T-helper 1 cell treated with Interleukin-12 subunit alpha and Interleukin-12 subunit beta and Interleukin-4 antibody, amounts not matched to agents 30 ng/mL and 1 ng/mL, for 36 hours (primary cell): ENCODE measurements around the gene GULP1. TPM values are rescaled to one million over a fixed set of nuclear protein-coding genes. Genes with fewer than 3 reads are reported as not detected.

ENCODE experiments used
- intact Hi-C: fragments of 100-400 bp; cut with micrococcal nuclease; formaldehyde crosslinking; loops from one replicate; pipeline ENCODE4 v1.15.1; 2024
- total RNA-seq: library from RNA; stranded (reverse); gene quantifications from 2 replicates; pipeline ENCODE4 v1.2.3, GENCODE V29; 2022

Gene GULP1
- total RNA-seq, 1 donor from 2014 or later = not detected

DNA sequence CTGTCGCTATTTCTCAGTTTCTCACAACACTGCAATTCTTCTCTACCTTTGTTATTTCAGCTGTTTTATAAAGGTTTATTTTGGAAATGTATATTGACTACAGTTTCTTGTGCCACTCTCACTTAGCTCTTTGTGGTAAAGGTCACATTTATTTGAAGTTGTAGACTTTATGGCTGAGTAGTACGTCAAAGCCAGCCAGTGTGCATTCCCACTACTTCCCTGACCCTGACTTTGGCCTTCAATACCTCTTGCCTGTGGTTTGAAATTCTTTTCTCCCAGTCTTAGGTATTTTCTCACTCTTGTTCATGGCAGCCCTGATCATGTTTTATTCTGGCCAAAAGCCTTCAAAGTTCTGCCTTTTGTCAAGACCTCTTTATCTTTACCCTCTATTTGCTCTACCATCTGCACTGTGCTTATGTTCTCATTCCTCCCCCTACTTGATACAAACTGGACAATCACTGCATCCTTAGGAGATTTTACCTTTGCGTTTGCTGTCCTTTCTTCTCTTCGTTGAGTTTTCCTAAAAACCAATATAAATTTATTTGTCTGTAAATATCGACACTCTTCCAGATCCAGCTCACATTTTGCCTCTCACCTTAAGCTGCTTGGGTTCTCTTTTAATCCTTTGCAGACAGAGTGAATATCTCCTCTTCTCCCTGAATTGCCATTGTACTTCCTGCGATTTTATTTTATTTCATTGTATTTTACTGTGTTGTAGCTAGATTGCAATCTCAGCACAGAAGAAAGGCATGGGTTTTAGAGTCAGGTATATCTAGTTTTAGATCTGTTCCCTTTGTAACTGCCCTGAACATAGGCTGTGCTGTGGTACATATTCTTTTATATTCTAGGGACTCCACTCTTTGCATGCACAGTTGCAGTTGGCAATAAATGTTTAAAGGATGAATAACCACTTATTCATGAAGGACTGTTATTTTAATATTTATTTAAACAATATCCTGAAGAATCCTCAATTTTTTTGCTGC lies 31.2 kb downstream of the GULP1 start:
- intact Hi-C loops = no loop called here

DNA sequence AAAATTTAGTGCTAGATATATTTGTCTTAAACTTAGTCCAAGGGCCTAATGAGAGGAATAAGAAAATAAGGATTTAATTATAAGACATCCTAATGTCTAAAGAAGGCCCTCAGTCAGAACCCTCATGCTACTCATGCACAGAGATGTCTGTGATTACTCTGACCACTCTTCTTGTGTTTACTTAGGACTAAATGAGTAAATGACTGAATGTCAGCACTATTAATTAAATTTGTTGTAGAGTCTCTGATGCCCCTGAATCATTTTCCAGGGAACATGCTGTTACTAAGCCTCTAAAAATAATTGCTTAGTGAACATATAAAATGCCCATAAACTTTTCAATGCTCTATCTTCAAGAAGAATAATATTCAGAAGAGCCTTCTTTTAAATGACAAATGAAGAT lies 32.4 kb downstream of the GULP1 start:
- intact Hi-C loops = no loop called here

DNA sequence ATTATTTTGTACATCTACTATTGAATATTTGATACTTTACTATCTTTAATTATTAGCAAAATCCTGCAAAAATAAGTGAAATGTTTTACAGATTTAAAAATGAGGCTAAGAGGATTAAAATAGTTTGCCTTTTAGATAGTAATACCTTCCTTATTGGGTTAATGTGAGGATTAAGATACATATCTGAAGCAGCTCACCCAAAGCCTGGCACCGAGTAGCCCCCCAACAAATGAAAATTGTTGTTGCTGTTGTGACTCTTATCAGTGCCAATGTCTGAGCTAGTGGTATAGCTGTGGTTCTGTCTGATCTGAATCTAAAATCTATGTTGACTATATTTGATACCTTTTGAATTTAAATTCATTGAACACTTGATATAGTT lies 34.6 kb downstream of the GULP1 start:
- intact Hi-C loops = no loop called here

DNA sequence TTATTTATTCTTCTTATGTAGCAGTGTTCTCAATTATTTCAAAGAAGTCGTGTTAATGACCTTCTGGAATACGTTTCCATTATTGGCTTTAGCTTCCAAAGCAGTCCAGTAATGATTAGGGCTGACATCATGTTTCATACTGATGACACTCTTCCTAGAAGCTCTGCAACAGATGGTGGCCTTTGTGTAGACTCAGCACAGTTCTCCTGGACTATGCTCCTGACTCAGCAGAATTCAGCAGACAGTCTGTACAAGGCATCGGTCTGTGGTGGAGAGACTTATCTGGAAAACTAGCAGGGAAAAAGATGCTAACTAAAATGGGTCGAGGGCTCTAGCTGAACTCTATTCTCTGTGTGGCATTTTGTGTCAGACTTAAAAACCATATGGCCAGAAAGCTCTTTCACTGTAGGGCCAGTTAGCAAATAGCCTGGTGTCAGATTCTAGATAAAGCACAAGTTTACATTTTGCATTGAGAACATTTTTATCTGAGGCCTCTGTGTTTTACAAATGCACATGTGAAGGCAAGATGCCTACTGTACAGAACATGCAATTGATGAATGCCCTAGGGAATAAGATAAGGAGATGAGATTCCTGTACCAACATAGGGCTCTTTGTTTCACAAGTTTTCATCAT lies 35.1 kb downstream of the GULP1 start:
- intact Hi-C loops = no loop called here

DNA sequence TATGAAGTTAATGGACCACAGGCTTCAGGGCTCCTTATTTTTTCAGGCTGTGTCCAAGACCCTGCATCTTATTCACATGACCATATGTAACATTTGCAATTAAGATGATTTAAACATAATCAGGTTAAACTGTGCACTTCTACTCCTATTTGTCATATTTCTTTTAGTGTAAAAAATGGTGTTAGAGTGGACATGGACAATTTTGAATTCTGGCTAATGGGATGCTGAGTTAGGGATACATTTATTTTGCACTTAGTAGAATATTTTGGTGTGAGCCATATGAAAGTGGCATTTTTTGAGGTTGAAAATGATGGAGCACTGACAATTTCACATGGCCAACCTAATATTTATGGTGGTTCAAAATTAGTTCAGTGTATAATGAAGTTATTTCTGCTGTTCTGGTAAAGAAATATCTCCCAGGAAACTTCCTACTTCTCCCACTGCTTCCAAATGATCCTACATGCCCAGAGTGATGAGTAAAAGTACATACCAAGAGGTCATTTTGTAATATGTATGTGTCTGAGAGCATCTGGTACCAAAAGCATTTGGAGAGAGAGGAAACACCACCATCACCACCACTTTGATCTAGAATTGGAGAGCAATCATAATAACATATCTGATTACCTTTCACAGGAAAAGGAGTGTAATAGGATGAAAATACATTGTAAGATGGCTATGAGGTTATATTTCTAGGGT lies 36.0 kb downstream of the GULP1 start:
- intact Hi-C loops = no loop called here

GRCh38 chr2:188328419-188328818 lies 36.7 kb downstream of the GULP1 start:
- intact Hi-C loops = no loop called here

DNA sequence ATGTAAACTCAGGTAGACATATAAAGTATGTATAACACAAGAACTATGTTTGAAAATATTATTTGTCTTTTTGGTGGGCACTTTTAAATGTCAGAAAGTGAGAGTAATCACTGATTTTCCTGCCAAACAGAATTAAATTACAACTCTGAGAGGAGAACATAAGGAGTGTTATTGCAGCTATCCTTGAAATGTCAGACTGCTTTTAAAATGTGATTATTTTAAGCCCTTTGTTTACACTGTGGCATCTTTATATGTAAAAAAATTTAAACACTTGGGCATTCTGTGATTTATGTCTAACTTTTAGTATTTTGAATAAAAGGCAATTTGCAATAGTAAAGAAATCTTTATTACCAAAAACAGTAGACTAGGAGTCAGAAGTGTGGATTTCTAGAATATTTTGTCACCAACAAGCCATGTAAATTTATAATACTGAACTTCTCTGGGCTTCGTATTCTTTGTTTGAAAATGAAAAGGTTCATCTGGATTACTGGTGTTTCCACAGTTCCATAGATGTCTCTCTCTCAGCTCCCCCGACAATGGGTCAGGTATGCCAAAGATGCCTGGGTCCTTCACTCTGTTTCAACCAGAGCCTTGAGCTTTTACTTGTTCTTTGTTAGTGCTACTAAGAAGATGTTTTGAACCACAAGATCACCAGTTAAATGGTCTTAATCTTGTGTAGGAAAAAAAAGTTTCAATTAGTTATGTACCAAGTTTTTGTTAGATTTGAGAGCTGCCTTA lies 38.8 kb downstream of the GULP1 start:
- intact Hi-C loops = no loop called here

GRCh38 chr2:188332619-188333018 lies 40.9 kb downstream of the GULP1 start:
- intact Hi-C loops = no loop called here

- intact Hi-C loops = no loop called here
Measured at GRCh38 chr2:188333751-188334524, 42.3 kb downstream of the GULP1 start.

DNA sequence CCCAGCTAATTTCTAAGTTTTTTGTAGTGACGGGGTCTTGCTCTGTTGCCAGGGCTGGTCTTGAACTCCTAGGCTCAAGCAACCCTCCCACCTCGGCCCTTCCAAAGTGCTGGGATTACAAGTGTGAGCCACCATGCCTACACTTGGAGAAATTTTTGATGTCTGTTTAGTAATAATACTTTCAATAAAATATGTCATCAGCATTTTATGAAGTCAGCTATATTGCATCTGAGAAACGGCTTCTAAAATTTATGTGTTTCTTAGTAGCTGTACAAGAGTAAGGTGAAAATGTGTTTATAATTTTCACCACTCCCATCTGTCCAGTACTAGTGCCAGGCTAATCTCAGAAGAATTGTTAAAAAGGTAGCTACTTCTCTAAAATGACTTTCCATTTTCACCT lies 46.8 kb downstream of the GULP1 start:
- intact Hi-C loops = no loop called here

GRCh38 chr2:188340257-188340656 lies 48.6 kb downstream of the GULP1 start:
- intact Hi-C loops = no loop called here

DNA sequence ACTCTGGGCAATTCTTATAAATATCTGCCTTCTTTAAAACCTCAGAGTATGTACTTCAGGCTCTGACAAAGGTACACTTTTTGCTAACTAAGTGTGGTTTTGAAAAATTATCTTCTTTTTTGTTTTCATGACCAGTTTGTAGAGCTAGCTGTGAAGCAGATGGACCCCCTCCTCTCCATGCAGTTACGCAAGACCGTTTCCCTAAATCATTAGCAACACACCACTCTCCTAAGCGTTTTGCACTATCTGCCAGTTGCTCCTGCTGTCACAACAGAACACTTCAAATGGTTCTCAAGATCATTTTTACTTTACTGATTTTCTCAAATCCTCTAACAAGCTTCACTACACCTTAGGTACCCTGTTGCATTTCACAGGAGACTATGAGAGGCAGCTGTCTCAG lies 53.3 kb downstream of the GULP1 start:
- intact Hi-C loops = no loop called here

GRCh38 chr2:188345426-188345825 lies 53.8 kb downstream of the GULP1 start:
- intact Hi-C loops = no loop called here

DNA sequence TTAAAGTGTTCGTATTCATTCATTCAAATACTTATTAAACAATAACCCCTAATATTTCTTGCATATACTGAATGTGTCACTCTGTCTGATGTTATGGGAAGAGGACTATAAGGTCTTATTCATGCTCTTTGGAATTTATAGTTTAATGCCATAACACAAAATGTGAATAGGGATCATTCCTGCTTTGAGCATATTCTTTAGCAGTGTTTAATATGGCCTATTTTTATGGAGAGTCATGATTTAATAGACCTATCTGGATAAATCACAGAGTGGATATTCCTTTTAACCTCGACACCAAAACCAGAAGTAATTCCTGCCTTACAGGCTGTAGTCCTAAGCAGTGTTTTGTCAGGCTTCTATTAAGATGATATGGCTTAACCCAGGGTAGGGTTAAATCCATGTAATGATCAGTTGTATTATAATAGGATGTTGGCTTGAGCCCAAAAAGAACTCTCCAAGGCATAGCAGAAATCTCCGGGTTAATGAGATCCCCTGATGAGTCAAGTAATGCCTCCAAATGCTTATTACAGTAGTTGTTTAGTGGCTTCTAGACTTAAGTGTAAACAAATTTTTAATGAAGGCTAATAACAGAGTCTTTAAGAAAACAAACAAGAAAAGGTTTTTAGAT lies 54.3 kb downstream of the GULP1 start:
- intact Hi-C loops = no loop called here

GRCh38 chr2:188349019-188349418 lies 57.3 kb downstream of the GULP1 start:
- intact Hi-C loops = no loop called here

DNA sequence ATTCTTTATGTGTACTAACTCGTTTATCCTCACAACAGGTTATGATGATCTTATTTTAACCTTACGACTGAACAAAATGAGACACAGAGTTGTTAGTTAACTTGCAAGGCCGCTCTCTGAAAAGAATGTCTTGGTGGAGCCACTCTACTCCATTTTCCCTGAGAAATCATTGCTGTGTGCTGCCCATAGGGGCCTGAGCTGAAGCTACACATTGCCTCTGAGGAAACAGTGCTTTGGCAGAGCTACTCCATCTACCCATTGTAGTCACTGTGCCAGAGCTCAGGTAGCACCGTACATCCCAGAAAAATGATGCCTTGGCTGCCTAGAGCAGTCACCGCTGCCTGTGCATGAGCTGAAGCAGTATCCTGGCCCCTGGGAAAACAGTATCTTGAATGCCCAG lies 61.6 kb downstream of the GULP1 start:
- intact Hi-C loops = no loop called here

- intact Hi-C loops = no loop called here
Measured at GRCh38 chr2:188360485-188361263, 69.0 kb downstream of the GULP1 start.

GRCh38 chr2:188364033-188364630 lies 72.5 kb downstream of the GULP1 start:
- intact Hi-C loops = no loop called here

- intact Hi-C loops = no loop called here
Measured at GRCh38 chr2:188365058-188365641, 73.5 kb downstream of the GULP1 start.
